ENCODE data around the gene HAO2.

Gene HAO2

GRCh38 chr1:119380304-119380703, 11.7 kb downstream of the HAO2 start:
- DNase-seq, result no peak

GRCh38 chr1:119380983-119381662, 12.5 kb downstream of the HAO2 start:
- no peak for DNase-seq

GRCh38 chr1:119384591-119384990, 16.0 kb downstream of the HAO2 start:
- DNase-seq, result no peak

GRCh38 chr1:119385650-119386049, 17.1 kb downstream of the HAO2 start:
- DNase-seq, result no peak

- DNase-seq, result no peak
These were observed 19.3 kb downstream of the HAO2 start for GRCh38 chr1:119387858-119388257.

GRCh38 chr1:119388450-119388849, 19.9 kb downstream of the HAO2 start:
- DNase-seq, result no peak

- DNase-seq, result no peak
These were observed 21.9 kb downstream of the HAO2 start for GRCh38 chr1:119390526-119390925.

GRCh38 chr1:119391749-119392148, 23.2 kb downstream of the HAO2 start:
- DNase-seq, result no peak

- no peak for DNase-seq
These were observed 25.5 kb downstream of the HAO2 start for GRCh38 chr1:119394085-119394484.

- DNase-seq, result no peak
These were observed 28.4 kb downstream of the HAO2 start for GRCh38 chr1:119396982-119397381.

- DNase-seq, result no peak
These were observed 29.4 kb downstream of the HAO2 start for GRCh38 chr1:119397986-119398385.

- no peak for DNase-seq
These were observed 36.2 kb downstream of the HAO2 start for GRCh38 chr1:119404736-119405135.

- DNase-seq, result no peak
These were observed 41.1 kb downstream of the HAO2 start for GRCh38 chr1:119409731-119410130.

GRCh38 chr1:119410961-119411360, 42.4 kb downstream of the HAO2 start:
- no peak for DNase-seq

GRCh38 chr1:119414950-119415349, 46.4 kb downstream of the HAO2 start, which contains the start of gene HSD3B2:
Gene HSD3B2 (plus strand): TSS chr1:119415150. CDS start chr1:119415420, 270 bp downstream.
- DNase-seq, result no peak

- DNase-seq, result no peak
These were observed 47.5 kb downstream of the HAO2 start for GRCh38 chr1:119416006-119416640.

GRCh38 chr1:119419109-119419508, 50.5 kb downstream of the HAO2 start:
- DNase-seq, result no peak

GRCh38 chr1:119420638-119421037, 52.1 kb downstream of the HAO2 start:
- DNase-seq, result no peak

GRCh38 chr1:119422631-119423030, 54.0 kb downstream of the HAO2 start:
- no peak for DNase-seq

- DNase-seq, result no peak
These were observed 60.4 kb downstream of the HAO2 start for GRCh38 chr1:119428991-119429390.

- DNase-seq, result no peak
These were observed 61.1 kb downstream of the HAO2 start for GRCh38 chr1:119429687-119430086.

GRCh38 chr1:119430486-119430885, 61.9 kb downstream of the HAO2 start:
- no peak for DNase-seq

GRCh38 chr1:119431836-119432235, 63.3 kb downstream of the HAO2 start:
- DNase-seq, result no peak

Measured in hypothalamus (tissue), 51 donors.